ENCODE results near the gene C9orf43. TPM values are rescaled to one million over a fixed set of nuclear protein-coding genes. Genes with fewer than 3 reads are reported as not detected.

C9orf43 gene
- total RNA-seq, 1 donor from 2014 or later = 0.14 TPM

DNA sequence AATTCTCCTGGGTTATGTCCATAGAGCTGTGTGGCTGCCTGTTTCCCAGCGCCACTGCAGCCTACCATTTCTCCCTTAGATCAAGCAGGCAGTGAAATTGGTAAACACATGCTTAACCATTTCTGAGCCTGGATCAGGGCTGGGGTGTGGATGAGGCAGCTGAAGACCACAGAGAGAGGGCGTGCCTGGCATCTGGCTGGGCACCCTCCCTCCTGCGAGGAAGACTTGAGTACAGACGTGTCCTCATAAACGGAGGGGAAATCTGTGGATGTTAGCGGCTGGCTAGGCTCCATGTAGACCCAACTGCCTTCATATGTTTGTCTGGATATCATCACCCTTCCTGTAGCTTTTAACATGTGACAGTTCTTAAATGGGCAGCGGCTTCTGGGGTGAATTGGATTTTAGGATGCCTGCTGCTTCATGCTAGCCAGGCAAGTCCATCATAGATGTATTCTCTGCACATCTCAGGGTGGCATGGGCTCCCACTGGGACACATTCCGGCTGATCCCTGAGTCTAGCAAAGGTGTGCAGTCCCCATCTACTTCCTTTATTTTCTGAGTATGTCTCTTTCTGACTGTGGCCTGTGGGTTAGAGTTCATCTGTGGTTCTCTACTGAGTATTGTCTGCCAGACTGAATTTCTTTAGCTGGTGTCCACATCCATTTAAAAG, 63.9 kb downstream of the C9orf43 start:
- peak overlapping the region; percentile 36 for H3K27ac ChIP-seq (replicated peaks)
- no peak for TF ChIP-seq CTCF (IDR thresholded peaks at IDR 0.05; ENCODE audit: borderline replicate concordance)
- H3K36me3 ChIP-seq = no peaks in the 10 kb centered on the region
- no peak for DNase-seq
- no peaks in the 10 kb centered on the region for H3K27me3 ChIP-seq (ENCODE audit: low read depth)
- no peak overlapping the region for H3K4me3 ChIP-seq
- H3K9me3 ChIP-seq (replicated peaks) = no peaks in the 10 kb centered on the region
- intact Hi-C loops (cut with micrococcal nuclease) = no loop called here
- peaks cover 53% of the 10 kb centered on the region for H3K4me1 ChIP-seq

GRCh38 chr9:113475031-113475430, 64.5 kb downstream of the C9orf43 start:
- no peak for DNase-seq
- Histone ChIP-seq H3K9me3 (replicated peaks) (no peaks in the 10 kb centered on the region), H3K27ac (replicated peaks) (no peak overlapping the region), H3K4me3 (no peak overlapping the region), H3K4me1 (peaks cover 54% of the 10 kb centered on the region), H3K27me3 (ENCODE audit: low read depth) (no peaks in the 10 kb centered on the region), H3K36me3 (no peaks in the 10 kb centered on the region)
- no peak for TF ChIP-seq CTCF (IDR thresholded peaks at IDR 0.05; ENCODE audit: borderline replicate concordance)
- intact Hi-C loops (cut with micrococcal nuclease) = no loop called here

- Histone ChIP-seq H3K4me1 (peaks cover 54% of the 10 kb centered on the region), H3K36me3 (no peaks in the 10 kb centered on the region), H3K4me3 (no peak overlapping the region), H3K9me3 (replicated peaks) (no peaks in the 10 kb centered on the region), H3K27me3 (ENCODE audit: low read depth) (no peaks in the 10 kb centered on the region), H3K27ac (replicated peaks) (no peak overlapping the region)
- intact Hi-C loops (cut with micrococcal nuclease) = no loop called here
- TF ChIP-seq CTCF (IDR thresholded peaks at IDR 0.05; ENCODE audit: borderline replicate concordance) = no peak
- DNase-seq = no peak
Measured at GRCh38 chr9:113475992-113476391, 65.4 kb downstream of the C9orf43 start.

DNA sequence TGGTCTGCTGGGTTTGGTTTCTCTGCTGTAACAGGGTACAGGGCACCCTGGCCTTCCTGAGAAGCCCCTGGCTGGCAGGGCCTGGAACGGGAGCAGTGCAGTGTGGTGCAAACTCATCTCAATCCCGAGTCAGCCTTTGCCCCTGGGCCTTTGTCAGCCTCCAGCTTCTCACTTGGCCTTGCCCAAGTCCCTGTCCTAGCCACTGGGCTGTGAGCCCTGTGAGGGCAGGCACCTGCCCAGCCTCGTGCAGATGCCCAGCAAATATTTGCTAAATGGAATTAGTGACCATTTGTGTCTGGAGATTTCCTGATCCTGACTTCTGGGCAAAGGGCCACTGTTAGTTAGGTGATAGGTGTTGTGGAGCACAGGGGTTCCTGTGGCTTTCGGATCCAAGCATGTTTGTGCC, 66.0 kb downstream of the C9orf43 start:
- no peak for DNase-seq
- no peak overlapping the region for H3K27ac ChIP-seq (replicated peaks)
- H3K9me3 ChIP-seq (replicated peaks) = no peaks in the 10 kb centered on the region
- no peak overlapping the region for H3K4me3 ChIP-seq
- H3K27me3 ChIP-seq (ENCODE audit: low read depth) = no peaks in the 10 kb centered on the region
- no peaks in the 10 kb centered on the region for H3K36me3 ChIP-seq
- intact Hi-C loops (cut with micrococcal nuclease) = no loop called here
- H3K4me1 ChIP-seq = peaks cover 54% of the 10 kb centered on the region
- no peak for TF ChIP-seq CTCF (IDR thresholded peaks at IDR 0.05; ENCODE audit: borderline replicate concordance)

- no peak for DNase-seq
- no peaks in the 10 kb centered on the region for H3K9me3 ChIP-seq (replicated peaks)
- intact Hi-C loops (cut with micrococcal nuclease) = no loop called here
- peaks cover 54% of the 10 kb centered on the region for H3K4me1 ChIP-seq
- H3K27me3 ChIP-seq (ENCODE audit: low read depth) = no peaks in the 10 kb centered on the region
- no peaks in the 10 kb centered on the region for H3K36me3 ChIP-seq
- H3K4me3 ChIP-seq = no peak overlapping the region
- no peak overlapping the region for H3K27ac ChIP-seq (replicated peaks)
- no peak for TF ChIP-seq CTCF (IDR thresholded peaks at IDR 0.05; ENCODE audit: borderline replicate concordance)
Measured at GRCh38 chr9:113477058-113477457, 66.5 kb downstream of the C9orf43 start.

All from left ventricle myocardium inferior (tissue), 1 donor.